Jurkat, Clone E6-1 (cell line): ENCODE results near the gene ZNF423.

Experiments used
- DNase-seq: peaks from one replicate; pipeline ENCODE4 v3.0.0-alpha.2; 2011; ENCODE audit warnings: low read depth, low spot score
- H3K4me3 ChIP-seq: 2 replicates; pipeline ENCODE4 v1.5.1; 2011; ENCODE audit warnings: mild to moderate bottlenecking, low read length, control low read depth, moderate library complexity

Gene ZNF423

GRCh38 chr16:49602201-49602975, 253.5 kb downstream of the ZNF423 start:
- no peak overlapping the region for H3K4me3 ChIP-seq
- DNase-seq: no peak

GRCh38 chr16:49601576-49601975, 254.3 kb downstream of the ZNF423 start:
- no peak overlapping the region for H3K4me3 ChIP-seq
- DNase-seq: no peak

- H3K4me3 ChIP-seq: no peak overlapping the region
- DNase-seq: no peak
These were observed 254.9 kb downstream of the ZNF423 start for GRCh38 chr16:49600976-49601375.

- no peak overlapping the region for H3K4me3 ChIP-seq
- DNase-seq: no peak
These were observed 255.4 kb downstream of the ZNF423 start for GRCh38 chr16:49600536-49600935.

GRCh38 chr16:49599704-49600103, 256.2 kb downstream of the ZNF423 start:
- peak; percentile 15 for DNase-seq
- H3K4me3 ChIP-seq: no peak overlapping the region

- DNase-seq: no peak
- no peak overlapping the region for H3K4me3 ChIP-seq
These were observed 256.6 kb downstream of the ZNF423 start for GRCh38 chr16:49599281-49599680.

- DNase-seq: no peak
- no peak overlapping the region for H3K4me3 ChIP-seq
These were observed 257.3 kb downstream of the ZNF423 start for GRCh38 chr16:49598383-49599170.

- no peak for DNase-seq
- no peak overlapping the region for H3K4me3 ChIP-seq
These were observed 258.1 kb downstream of the ZNF423 start for GRCh38 chr16:49597796-49598195.

- no peak overlapping the region for H3K4me3 ChIP-seq
- DNase-seq: no peak
These were observed 259.1 kb downstream of the ZNF423 start for GRCh38 chr16:49596648-49597291.

GRCh38 chr16:49596068-49596467, 259.8 kb downstream of the ZNF423 start:
- DNase-seq: no peak
- no peak overlapping the region for H3K4me3 ChIP-seq

GRCh38 chr16:49594685-49595498, 261.0 kb downstream of the ZNF423 start:
- no peak overlapping the region for H3K4me3 ChIP-seq
- no peak for DNase-seq

- no peak overlapping the region for H3K4me3 ChIP-seq
- DNase-seq: no peak
These were observed 261.8 kb downstream of the ZNF423 start for GRCh38 chr16:49594153-49594552.

- H3K4me3 ChIP-seq: no peak overlapping the region
- peak; percentile 17 for DNase-seq
These were observed 262.4 kb downstream of the ZNF423 start for GRCh38 chr16:49593424-49594040.

GRCh38 chr16:49592546-49593423, 263.1 kb downstream of the ZNF423 start:
- no peak overlapping the region for H3K4me3 ChIP-seq
- peak; percentile 44 for DNase-seq

GRCh38 chr16:49590166-49590871, 265.6 kb downstream of the ZNF423 start:
- DNase-seq: no peak
- no peak overlapping the region for H3K4me3 ChIP-seq

GRCh38 chr16:49589544-49590031, 266.3 kb downstream of the ZNF423 start:
- no peak for DNase-seq
- H3K4me3 ChIP-seq: no peak overlapping the region

- no peak for DNase-seq
- H3K4me3 ChIP-seq: no peak overlapping the region
These were observed 267.1 kb downstream of the ZNF423 start for GRCh38 chr16:49588729-49589384.
